ENCODE data around the gene IFT172. TPM values are rescaled to one million over a fixed set of nuclear protein-coding genes. Genes with fewer than 3 reads are reported as not detected.

Gene IFT172
- total and polyA plus RNA-seq, 3 donors from 2014 or later: 76.4 to 151 (median 133) TPM

GRCh38 chr2:27398962-27399361 is 90.6 kb downstream of the IFT172 start:
- WGBS, 2 donors: 92 to 95% methylated on average over 5 of the region's 5 CpGs
- TF ChIP-seq, protein P1, sequence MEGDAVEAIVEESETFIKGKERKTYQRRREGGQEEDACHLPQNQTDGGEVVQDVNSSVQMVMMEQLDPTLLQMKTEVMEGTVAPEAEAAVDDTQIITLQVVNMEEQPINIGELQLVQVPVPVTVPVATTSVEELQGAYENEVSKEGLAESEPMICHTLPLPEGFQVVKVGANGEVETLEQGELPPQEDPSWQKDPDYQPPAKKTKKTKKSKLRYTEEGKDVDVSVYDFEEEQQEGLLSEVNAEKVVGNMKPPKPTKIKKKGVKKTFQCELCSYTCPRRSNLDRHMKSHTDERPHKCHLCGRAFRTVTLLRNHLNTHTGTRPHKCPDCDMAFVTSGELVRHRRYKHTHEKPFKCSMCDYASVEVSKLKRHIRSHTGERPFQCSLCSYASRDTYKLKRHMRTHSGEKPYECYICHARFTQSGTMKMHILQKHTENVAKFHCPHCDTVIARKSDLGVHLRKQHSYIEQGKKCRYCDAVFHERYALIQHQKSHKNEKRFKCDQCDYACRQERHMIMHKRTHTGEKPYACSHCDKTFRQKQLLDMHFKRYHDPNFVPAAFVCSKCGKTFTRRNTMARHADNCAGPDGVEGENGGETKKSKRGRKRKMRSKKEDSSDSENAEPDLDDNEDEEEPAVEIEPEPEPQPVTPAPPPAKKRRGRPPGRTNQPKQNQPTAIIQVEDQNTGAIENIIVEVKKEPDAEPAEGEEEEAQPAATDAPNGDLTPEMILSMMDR (IDR thresholded peaks at IDR 0.05): no peak
- no peak for TF ChIP-seq POLR2A (IDR thresholded peaks at IDR 0.05)
- Histone ChIP-seq H3K27ac (no peak overlapping the region), H3K9me3 (no peaks in the 10 kb centered on the region), H3K4me1 (no peaks in the 10 kb centered on the region), H3K4me3 (no peak overlapping the region), H3K27me3 (no peaks in the 10 kb centered on the region), H3K36me3 (ENCODE audit: low read depth, missing control alignments) (no peaks in the 10 kb centered on the region)
- DNase-seq: no peak
- intact Hi-C loops (cut with DNase I; ENCODE audit: low total_unique reads): no loop called here

Small RNAs within 50 kb of the gene (small RNA-seq; reads per million reads assigned to genes)
- gene RNU6-986P: 0 reads per million in 2 donors

Other genes starting within 250 kb of the IFT172 start
- gene SLC30A3, start 226.7 kb downstream of the IFT172 start, total RNA-seq: 100 to 1,000 TPM; 130 to 160 TPM
- 111 TPM for gene SLC30A3, start 226.7 kb downstream of the IFT172 start, polyA plus RNA-seq (ENCODE audit: insufficient read depth, low read depth, low replicate concordance)
- 10 to 100 TPM; 37.4 to 57.9 TPM for gene DNAJC5G, start 214.3 kb downstream of the IFT172 start, total RNA-seq
- 65.0 TPM for gene DNAJC5G, start 214.3 kb downstream of the IFT172 start, polyA plus RNA-seq (ENCODE audit: insufficient read depth, low read depth, low replicate concordance)
- 10 to 100 TPM; 38.5 to 46.8 TPM for gene TRIM54, start 207.3 kb downstream of the IFT172 start, total RNA-seq
- 28.3 TPM for gene TRIM54, start 207.3 kb downstream of the IFT172 start, polyA plus RNA-seq (ENCODE audit: insufficient read depth, low read depth, low replicate concordance)
- gene UCN, start 181.3 kb downstream of the IFT172 start, total RNA-seq: 10 to 100 TPM; 16.2 to 18.8 TPM
- gene UCN, start 181.3 kb downstream of the IFT172 start, polyA plus RNA-seq (ENCODE audit: insufficient read depth, low read depth, low replicate concordance): 0.75 TPM
- 10 to 100 TPM; 71.2 to 72.3 TPM for gene MPV17, start 166.6 kb downstream of the IFT172 start, total RNA-seq
- gene MPV17, start 166.6 kb downstream of the IFT172 start, polyA plus RNA-seq (ENCODE audit: insufficient read depth, low read depth, low replicate concordance): 59.5 TPM
- gene GTF3C2, start 133.0 kb downstream of the IFT172 start, total RNA-seq: 10 to 100 TPM; 72.6 to 91.3 TPM
- 55.1 TPM for gene GTF3C2, start 133.0 kb downstream of the IFT172 start, polyA plus RNA-seq (ENCODE audit: insufficient read depth, low read depth, low replicate concordance)
- 10 to 100 TPM; 59.4 to 67.7 TPM for gene EIF2B4, start 119.4 kb downstream of the IFT172 start, total RNA-seq
- gene EIF2B4, start 119.4 kb downstream of the IFT172 start, polyA plus RNA-seq (ENCODE audit: insufficient read depth, low read depth, low replicate concordance): 111 TPM
- 100 to 1,000 TPM in 1 of 2 donors, 10 to 100 TPM in 1; 79.3 to 104 TPM for gene SNX17, start 119.1 kb downstream of the IFT172 start, total RNA-seq
- gene SNX17, start 119.1 kb downstream of the IFT172 start, polyA plus RNA-seq (ENCODE audit: insufficient read depth, low read depth, low replicate concordance): 96.5 TPM
- gene ZNF513, start 109.0 kb downstream of the IFT172 start, total RNA-seq: 10 to 100 TPM; 26.7 to 39.4 TPM
- 39.8 TPM for gene ZNF513, start 109.0 kb downstream of the IFT172 start, polyA plus RNA-seq (ENCODE audit: insufficient read depth, low read depth, low replicate concordance)
- 100 to 1,000 TPM; 163 to 245 TPM for gene PPM1G, start 80.2 kb downstream of the IFT172 start, total RNA-seq
- gene PPM1G, start 80.2 kb downstream of the IFT172 start, polyA plus RNA-seq (ENCODE audit: insufficient read depth, low read depth, low replicate concordance): 569 TPM
- gene NRBP1, start 61.1 kb downstream of the IFT172 start, total RNA-seq: 100 to 1,000 TPM; 112 to 139 TPM
- 191 TPM for gene NRBP1, start 61.1 kb downstream of the IFT172 start, polyA plus RNA-seq (ENCODE audit: insufficient read depth, low read depth, low replicate concordance)
- gene KRTCAP3, start 47.4 kb downstream of the IFT172 start, total RNA-seq: 1 to 10 TPM; 4.3 to 6.8 TPM
- 5.1 TPM for gene KRTCAP3, start 47.4 kb downstream of the IFT172 start, polyA plus RNA-seq (ENCODE audit: insufficient read depth, low read depth, low replicate concordance)
- 10 to 100 TPM; 23.5 to 39.2 TPM for gene FNDC4, start 5.5 kb upstream of the IFT172 start, total RNA-seq
- 35.9 TPM for gene FNDC4, start 5.5 kb upstream of the IFT172 start, polyA plus RNA-seq (ENCODE audit: insufficient read depth, low read depth, low replicate concordance)
- gene GCKR, start 7.1 kb upstream of the IFT172 start, total RNA-seq: 1 to 10 TPM; 2.3 to 3.3 TPM
- 4.9 TPM for gene GCKR, start 7.1 kb upstream of the IFT172 start, polyA plus RNA-seq (ENCODE audit: insufficient read depth, low read depth, low replicate concordance)
- gene ZNF512, start 93.3 kb upstream of the IFT172 start, total RNA-seq: 10 to 100 TPM; 60.6 to 64.9 TPM
- 33.6 TPM for gene ZNF512, start 93.3 kb upstream of the IFT172 start, polyA plus RNA-seq (ENCODE audit: insufficient read depth, low read depth, low replicate concordance)
- 10 to 100 TPM; 10.2 to 20.2 TPM for gene CCDC121, start 139.3 kb upstream of the IFT172 start, total RNA-seq
- 40.5 TPM for gene CCDC121, start 139.3 kb upstream of the IFT172 start, polyA plus RNA-seq (ENCODE audit: insufficient read depth, low read depth, low replicate concordance)
- gene GPN1, start 139.3 kb upstream of the IFT172 start, total RNA-seq: 10 to 100 TPM; 28.8 to 29.3 TPM
- gene GPN1, start 139.3 kb upstream of the IFT172 start, polyA plus RNA-seq (ENCODE audit: insufficient read depth, low read depth, low replicate concordance): 77.5 TPM
- gene SUPT7L, start 173.9 kb upstream of the IFT172 start, total RNA-seq: 10 to 100 TPM; 39.3 to 39.9 TPM
- gene SUPT7L, start 173.9 kb upstream of the IFT172 start, polyA plus RNA-seq (ENCODE audit: insufficient read depth, low read depth, low replicate concordance): 40.4 TPM
- gene SLC4A1AP, start 174.1 kb upstream of the IFT172 start, total RNA-seq: 10 to 100 TPM; 55.3 to 56.5 TPM
- gene SLC4A1AP, start 174.1 kb upstream of the IFT172 start, polyA plus RNA-seq (ENCODE audit: insufficient read depth, low read depth, low replicate concordance): 60.5 TPM